H1 (cell line): ENCODE data around the gene PLB1. TPM values are rescaled to one million over a fixed set of nuclear protein-coding genes. Genes with fewer than 3 reads are reported as not detected.

Experiments
- ATF2 ChIP-seq: IDR thresholded peaks from 2 replicates; pipeline ENCODE4 v1.6.1; 2012; ENCODE audit warnings: low read length, inconsistent platforms
- BRCA1 ChIP-seq: IDR thresholded peaks from 2 replicates; pipeline ENCODE4 v1.6.1; 2012; ENCODE audit warnings: low read depth, low read length, improper control_type of control experiment
- EGR1 ChIP-seq: IDR thresholded peaks from 2 replicates; pipeline ENCODE4 v1.6.1; 2011; ENCODE audit warnings: low read depth, low read length, borderline replicate concordance
- polyA plus RNA-seq, 7 experiments: library from polyadenylated mRNA; depleted of rRNA in 3 of 7; stranded (reverse) in 5 of 7; unstranded in 2 of 7; fragments of >200 nt in 5 of 7; fragments of 200-250 nt in 2 of 7; gene quantifications; 1 replicate in 5 of 7; 2 replicates in 1 of 7; 4 replicates in 1 of 7; pipeline versions ENCODE4 v1.2.1 to v1.2.3, GENCODE V29; 2011 to 2013; ENCODE audit warnings: missing spikeins in 2 of 7, mixed read lengths in 2 of 7
- total RNA-seq: library from RNA; stranded (reverse); fragmentation: NEBNext Ultra II Directional; extraction: Animal tissue kit (Norgen Biotek cat#: 25700); gene quantifications from 2 replicates; pipeline ENCODE4 v1.2.1, GENCODE V29; 2021

The PLB1 gene
- total and polyA plus RNA-seq, 2 of the 8 experiments (the other 6 are each of a cell fraction or from before 2014, with no cell fraction given): 0.20 to 0.36 TPM

GRCh38 chr2:28454016-28454930 lies 41.6 kb upstream of the PLB1 start (continued):
- TF ChIP-seq BRCA1 (no peak), ATF2 (no peak), EGR1 (no peak)
